ENCODE measurements around the gene GFRA1.

The GFRA1 gene

GRCh38 chr10:116263870-116264655, 8.9 kb downstream of the GFRA1 start:
- no peak for TF ChIP-seq CTCF (IDR thresholded peaks at IDR 0.05; ENCODE audit: borderline replicate concordance, control extremely low read depth, extremely low read depth, insufficient read depth, missing control alignments)
- DNase-seq (ENCODE audit: low spot score), result no peak
- in situ Hi-C loops (cut with MboI; ENCODE audit: low sequenced_read_pairs, unreplicated experiment), result no loop called here

GRCh38 chr10:116262678-116263077, 10.3 kb downstream of the GFRA1 start:
- no peak for DNase-seq (ENCODE audit: low spot score)
- no peak for TF ChIP-seq CTCF (IDR thresholded peaks at IDR 0.05; ENCODE audit: borderline replicate concordance, control extremely low read depth, extremely low read depth, insufficient read depth, missing control alignments)
- in situ Hi-C loops (cut with MboI; ENCODE audit: low sequenced_read_pairs, unreplicated experiment), result no loop called here

- no peak for DNase-seq (ENCODE audit: low spot score)
- TF ChIP-seq CTCF (IDR thresholded peaks at IDR 0.05; ENCODE audit: borderline replicate concordance, control extremely low read depth, extremely low read depth, insufficient read depth, missing control alignments), result no peak
- in situ Hi-C loops (cut with MboI; ENCODE audit: low sequenced_read_pairs, unreplicated experiment), result no loop called here
Observed at GRCh38 chr10:116260599-116260998, 12.4 kb downstream of the GFRA1 start.

- in situ Hi-C loops (cut with MboI; ENCODE audit: low sequenced_read_pairs, unreplicated experiment), result no loop called here
- DNase-seq (ENCODE audit: low spot score), result no peak
- no peak for TF ChIP-seq CTCF (IDR thresholded peaks at IDR 0.05; ENCODE audit: borderline replicate concordance, control extremely low read depth, extremely low read depth, insufficient read depth, missing control alignments)
Observed at GRCh38 chr10:116259638-116260037, 13.4 kb downstream of the GFRA1 start.

GRCh38 chr10:116257785-116258184, 15.2 kb downstream of the GFRA1 start:
- in situ Hi-C loops (cut with MboI; ENCODE audit: low sequenced_read_pairs, unreplicated experiment), result no loop called here
- TF ChIP-seq CTCF (IDR thresholded peaks at IDR 0.05; ENCODE audit: borderline replicate concordance, control extremely low read depth, extremely low read depth, insufficient read depth, missing control alignments), result no peak
- DNase-seq (ENCODE audit: low spot score), result no peak

GRCh38 chr10:116256752-116257259, 16.2 kb downstream of the GFRA1 start:
- no peak for DNase-seq (ENCODE audit: low spot score)
- no peak for TF ChIP-seq CTCF (IDR thresholded peaks at IDR 0.05; ENCODE audit: borderline replicate concordance, control extremely low read depth, extremely low read depth, insufficient read depth, missing control alignments)
- in situ Hi-C loops (cut with MboI; ENCODE audit: low sequenced_read_pairs, unreplicated experiment), result no loop called here

Data from GM13976 (cell line).